ENCODE measurements around the gene FOXJ1.

- TF ChIP-seq CTCF (IDR thresholded peaks at IDR 0.05), result no peak
- TF ChIP-seq POLR2A (IDR thresholded peaks at IDR 0.05), result no peak
These were observed 47.4 kb upstream of the FOXJ1 start for GRCh38 chr17:76188213-76189016.
